Esophagus muscularis mucosa (tissue), 4 donors: Measurements from ENCODE around the gene ARL13B. TPM values are rescaled to one million over a fixed set of nuclear protein-coding genes. Genes with fewer than 3 reads are reported as not detected.

Experiments used
- DNase-seq: peaks from one replicate; pipeline ENCODE4 v3.0.0-alpha.2; 2017; ENCODE audit errors: extremely low spot score
- H3K27ac ChIP-seq, 4 donors: fragments of 200-600 bp; sonication (generic); replicated peaks in 1 of 4; 1 replicate in 3 of 4; 2 replicates in 1 of 4; pipeline ENCODE4 v1.5.1; 2016 to 2019; ENCODE audit warnings: mild to moderate bottlenecking in 1 of 4
- H3K27me3 ChIP-seq, 4 donors: fragments of 200-600 bp; sonication (generic); one replicate each; pipeline versions ENCODE4 v1.5.1 to v1.6.0; 2016 to 2019
- H3K36me3 ChIP-seq, 4 donors: fragments of 200-600 bp; sonication (generic); one replicate each; pipeline ENCODE4 v1.5.1; 2016 to 2019
- H3K4me1 ChIP-seq, 4 donors: fragments of 200-600 bp; sonication (generic); one replicate each; pipeline ENCODE4 v1.5.1; 2016 to 2019
- H3K4me3 ChIP-seq, 4 donors: fragments of 200-600 bp; sonication (generic); 1 replicate in 2 of 4; 2 replicates in 2 of 4; pipeline ENCODE4 v1.5.1; 2016 to 2019; ENCODE audit warnings: mild to moderate bottlenecking in 4 of 4, moderate library complexity in 1 of 4
- H3K9me3 ChIP-seq, 4 donors: fragments of 200-600 bp; sonication (generic); 1 replicate in 3 of 4; 2 replicates in 1 of 4; pipeline ENCODE4 v1.5.1; 2016 to 2019
- EP300 ChIP-seq: sonication (generic); formaldehyde crosslinking; IDR thresholded peaks from one replicate; pipeline ENCODE4 v1.6.1; 2017; ENCODE audit warnings: antibody characterized with exemption
- POLR2A ChIP-seq: fragments of 450-650 bp; IDR thresholded peaks from one replicate; pipeline ENCODE4 v1.6.1; 2017; ENCODE audit warnings: antibody characterized with exemption, moderate library complexity, mild to moderate bottlenecking, low read depth
- POLR2AphosphoS5 ChIP-seq, 2 donors: sonication (generic); formaldehyde crosslinking; IDR thresholded peaks; one replicate each; pipeline ENCODE4 v1.6.1; 2017; ENCODE audit warnings: antibody characterized with exemption in 2 of 2
- WGBS: methylation state at CpG from one replicate; pipeline ENCODE4 v1.1.5; 2018; 5-methylcytosine and 5-hydroxymethylcytosine counted together
- intact Hi-C: fragments of 100-400 bp; cut with DNase I; formaldehyde crosslinking; loops from one replicate; pipeline ENCODE4 v1.15.1; 2023
- total RNA-seq, 4 donors: library from RNA; depleted of rRNA; stranded (reverse); fragments of >200 nt; gene quantifications; one replicate each; pipeline versions ENCODE4 v1.1.0 to v1.2.1, GENCODE V29; 2016
- TF ChIP-seq, protein P1 (sequence below), 3 experiments: fragments of 200-600 bp in 2 of 3; fragments of 450-650 bp in 1 of 3; sonication (generic) in 2 of 3; IDR thresholded peaks; one replicate each; pipeline ENCODE4 v1.5.1; 2017 to 2019; ENCODE audit warnings: antibody characterized with exemption in 3 of 3, mild to moderate bottlenecking in 2 of 3, moderate library complexity in 1 of 3

Gene ARL13B
- total RNA-seq, 4 donors from 2014 or later = 11.8 to 17.0 (median 14.6) TPM

DNA sequence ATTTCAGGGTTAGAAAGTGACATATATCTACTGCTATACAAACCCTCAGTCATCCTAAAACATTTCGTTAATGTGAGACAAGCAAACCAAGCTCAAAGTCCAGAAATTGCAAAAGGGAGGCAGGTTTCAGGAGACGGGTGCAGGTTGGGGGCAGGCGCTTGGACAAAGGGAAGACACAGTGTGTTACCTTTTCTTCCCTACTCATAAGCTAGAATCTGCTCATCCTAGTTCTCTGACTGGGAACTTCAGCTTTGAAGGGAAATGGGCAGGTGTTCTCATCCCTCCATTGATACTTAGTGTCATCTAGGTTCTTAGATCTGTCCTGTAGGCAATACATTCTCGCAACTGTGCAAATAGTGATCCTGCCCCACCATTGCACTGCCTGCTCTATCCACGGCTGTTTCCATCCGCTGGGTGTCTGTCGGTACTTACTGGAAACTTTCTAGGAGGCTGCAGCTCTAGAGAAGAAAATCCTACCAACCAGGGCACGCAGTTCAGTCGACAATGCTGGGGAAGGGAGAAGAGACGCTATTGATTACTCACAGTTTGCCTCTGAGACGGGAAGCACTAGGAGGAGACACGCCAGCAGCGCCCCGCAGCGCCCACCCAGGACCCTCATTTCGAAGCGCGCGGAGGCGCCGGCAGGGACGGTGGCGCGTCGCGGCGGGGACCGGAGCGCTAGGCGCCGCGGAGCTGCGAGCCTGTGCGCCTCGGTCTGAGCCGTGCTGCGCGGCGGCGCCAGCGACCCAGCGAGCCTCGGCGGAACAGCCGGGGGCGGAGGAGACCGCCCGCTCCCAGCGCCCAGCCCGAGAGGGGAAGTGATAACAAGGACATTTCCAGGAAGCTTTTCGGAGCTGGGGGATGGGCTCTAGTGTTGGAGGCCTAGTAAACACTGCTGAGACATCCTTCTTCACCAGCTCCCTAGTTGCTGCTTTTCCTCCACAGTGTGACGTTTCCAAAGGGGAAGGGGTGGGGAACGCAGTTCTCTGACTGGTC is 6.5 kb upstream of the ARL13B start, which contains the start of gene PROS1:
TSS of gene PROS1 (minus strand) at position 766 of the 996 bp plus-strand sequence. CDS start at position 619, 147 bp downstream.
- 2% methylated on average over 26 of the region's 53 CpGs for WGBS
- TF ChIP-seq EP300 = peak; percentile 60
- TF ChIP-seq, protein P1, sequence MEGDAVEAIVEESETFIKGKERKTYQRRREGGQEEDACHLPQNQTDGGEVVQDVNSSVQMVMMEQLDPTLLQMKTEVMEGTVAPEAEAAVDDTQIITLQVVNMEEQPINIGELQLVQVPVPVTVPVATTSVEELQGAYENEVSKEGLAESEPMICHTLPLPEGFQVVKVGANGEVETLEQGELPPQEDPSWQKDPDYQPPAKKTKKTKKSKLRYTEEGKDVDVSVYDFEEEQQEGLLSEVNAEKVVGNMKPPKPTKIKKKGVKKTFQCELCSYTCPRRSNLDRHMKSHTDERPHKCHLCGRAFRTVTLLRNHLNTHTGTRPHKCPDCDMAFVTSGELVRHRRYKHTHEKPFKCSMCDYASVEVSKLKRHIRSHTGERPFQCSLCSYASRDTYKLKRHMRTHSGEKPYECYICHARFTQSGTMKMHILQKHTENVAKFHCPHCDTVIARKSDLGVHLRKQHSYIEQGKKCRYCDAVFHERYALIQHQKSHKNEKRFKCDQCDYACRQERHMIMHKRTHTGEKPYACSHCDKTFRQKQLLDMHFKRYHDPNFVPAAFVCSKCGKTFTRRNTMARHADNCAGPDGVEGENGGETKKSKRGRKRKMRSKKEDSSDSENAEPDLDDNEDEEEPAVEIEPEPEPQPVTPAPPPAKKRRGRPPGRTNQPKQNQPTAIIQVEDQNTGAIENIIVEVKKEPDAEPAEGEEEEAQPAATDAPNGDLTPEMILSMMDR (IDR thresholded peaks at IDR 0.05) = no peak
- TF ChIP-seq POLR2AphosphoS5 (IDR thresholded peaks at IDR 0.05) = peak; percentile 62 to 74
- no peak for TF ChIP-seq POLR2A
- Histone ChIP-seq H3K4me1 (peaks cover 8 to 27% (median 16%) of the 10 kb centered on the region in 4 donors), H3K4me3 (peak within 1 kb of the TSS; percentile 60 to 78 (median 69)), H3K27ac (peak within 1 kb of the TSS; percentile 84 to 93 (median 89)), H3K27me3 (no peaks in the 10 kb centered on the region), H3K9me3 (no peaks in the 10 kb centered on the region), H3K36me3 (no peaks in the 10 kb centered on the region)
- intact Hi-C loops = loop anchor here (10.0 kb wide), 1 partner anchor 91 kb away; the partner anchor contains the start of genes DHFR2 and NSUN3
- peak; percentile 94 for DNase-seq

DNA sequence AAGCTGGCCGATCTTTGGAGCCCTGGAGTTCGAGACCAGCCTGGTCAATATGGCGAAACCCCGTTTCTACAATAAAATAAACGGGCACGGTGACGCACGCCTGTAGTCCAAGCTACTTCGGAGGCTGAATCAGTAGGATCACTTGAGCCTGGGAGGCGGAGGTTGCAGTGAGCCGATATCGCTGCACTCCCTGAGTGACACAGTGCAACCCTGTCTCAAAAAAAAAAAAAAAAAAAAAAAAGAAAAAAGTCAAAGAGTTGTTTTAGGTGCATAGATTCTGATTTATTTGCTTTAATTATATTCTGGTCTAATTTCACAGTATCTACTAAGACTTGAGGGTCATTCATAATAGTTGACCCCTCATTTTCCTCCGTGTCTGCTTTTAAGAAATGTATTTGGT is 1.7 kb downstream of the ARL13B start:
- WGBS = 92% methylated on average over 13 of the region's 13 CpGs
- Histone ChIP-seq H3K27ac (no peak overlapping the region), H3K4me3 (no peak overlapping the region), H3K27me3 (no peaks in the 10 kb centered on the region), H3K36me3 (no peaks in the 10 kb centered on the region), H3K4me1 (peaks cover 11 to 21% (median 19%) of the 10 kb centered on the region in 4 donors), H3K9me3 (no peaks in the 10 kb centered on the region)
- DNase-seq = no peak
- no peak for TF ChIP-seq EP300
- TF ChIP-seq POLR2AphosphoS5 (IDR thresholded peaks at IDR 0.05) = no peak
- TF ChIP-seq, protein P1 (IDR thresholded peaks at IDR 0.05) = no peak
- TF ChIP-seq POLR2A = no peak
- intact Hi-C loops = no loop called here

DNA sequence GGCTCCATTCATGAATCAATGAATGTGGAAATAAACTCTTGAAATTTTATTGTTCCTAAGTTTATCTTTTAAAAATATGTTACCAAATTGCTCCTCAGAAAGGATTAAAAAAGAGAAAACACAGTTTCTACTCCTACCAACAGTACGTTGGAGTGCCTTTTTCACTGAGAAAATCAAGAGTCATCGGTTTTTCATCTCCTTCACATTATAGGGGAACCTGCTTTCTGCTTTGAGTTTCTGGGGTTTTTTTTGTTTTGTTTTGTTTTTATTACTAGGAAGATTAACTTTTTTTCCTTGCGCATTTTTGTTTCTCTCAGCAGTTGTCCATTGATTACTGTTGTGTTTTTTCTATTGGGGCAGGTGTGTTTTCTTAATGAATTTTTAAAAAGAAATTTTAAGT is 3.5 kb downstream of the ARL13B start:
- H3K27me3 ChIP-seq = no peaks in the 10 kb centered on the region
- 95% methylated on average over 3 of the region's 3 CpGs for WGBS
- H3K9me3 ChIP-seq = no peaks in the 10 kb centered on the region
- TF ChIP-seq POLR2A = no peak
- TF ChIP-seq, protein P1 (IDR thresholded peaks at IDR 0.05) = no peak
- no peak for TF ChIP-seq POLR2AphosphoS5 (IDR thresholded peaks at IDR 0.05)
- no peak for TF ChIP-seq EP300
- H3K36me3 ChIP-seq = no peaks in the 10 kb centered on the region
- DNase-seq = no peak
- peaks cover 11 to 25% (median 20%) of the 10 kb centered on the region in 4 donors for H3K4me1 ChIP-seq
- intact Hi-C loops = no loop called here
- no peak overlapping the region for H3K4me3 ChIP-seq
- no peak overlapping the region for H3K27ac ChIP-seq

DNA sequence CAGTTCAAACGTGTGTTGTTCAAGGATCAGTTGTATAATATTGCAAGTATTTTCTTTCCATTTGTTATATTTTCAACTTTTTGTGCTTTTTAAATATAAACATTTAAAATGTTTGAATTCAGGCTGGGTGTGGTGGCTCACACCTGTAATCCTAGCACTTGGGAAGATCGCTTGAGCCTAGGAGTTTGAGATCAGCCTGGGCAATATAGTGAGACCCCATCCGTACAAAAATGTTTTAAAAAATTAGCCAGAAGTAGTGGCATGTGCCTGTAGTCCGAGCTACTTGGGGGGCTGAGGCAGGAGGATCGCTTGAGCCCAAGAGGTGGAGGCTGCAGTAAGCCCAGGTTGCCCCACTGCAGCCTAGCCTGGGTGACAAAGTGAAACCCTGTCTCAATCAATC is 4.7 kb downstream of the ARL13B start:
- intact Hi-C loops = no loop called here

More for the DNA sequence above, 4.7 kb downstream of the ARL13B start:
- H3K9me3 ChIP-seq = no peaks in the 10 kb centered on the region
- 95% methylated on average over 5 of the region's 5 CpGs for WGBS
- no peak overlapping the region for H3K4me3 ChIP-seq
- TF ChIP-seq EP300 = no peak
- TF ChIP-seq, protein P1 (IDR thresholded peaks at IDR 0.05) = no peak
- TF ChIP-seq POLR2A = no peak
- TF ChIP-seq POLR2AphosphoS5 (IDR thresholded peaks at IDR 0.05) = no peak
- H3K4me1 ChIP-seq = peaks cover 7 to 24% (median 17%) of the 10 kb centered on the region in 4 donors
- H3K27me3 ChIP-seq = no peaks in the 10 kb centered on the region
- DNase-seq = no peak
- no peaks in the 10 kb centered on the region for H3K36me3 ChIP-seq
- no peak overlapping the region for H3K27ac ChIP-seq
